GM21717 (cell line): ENCODE data around the gene ASXL1.

Experiments
- ATAC-seq: cut with Tn5 transposase; IDR thresholded peaks from one replicate; pipeline ENCODE4 v1.9.1; 2021; ENCODE audit warnings: mild to moderate bottlenecking, moderate library complexity; ENCODE audit not compliant: unreplicated experiment

The ASXL1 gene

GRCh38 chr20:32438331-32438858, 80.3 kb downstream of the ASXL1 start:
- ATAC-seq: no peak

- ATAC-seq: no peak
Observed at GRCh38 chr20:32439132-32439829, 81.2 kb downstream of the ASXL1 start.

- no peak for ATAC-seq
Observed at GRCh38 chr20:32440069-32440757, 82.1 kb downstream of the ASXL1 start.

DNA sequence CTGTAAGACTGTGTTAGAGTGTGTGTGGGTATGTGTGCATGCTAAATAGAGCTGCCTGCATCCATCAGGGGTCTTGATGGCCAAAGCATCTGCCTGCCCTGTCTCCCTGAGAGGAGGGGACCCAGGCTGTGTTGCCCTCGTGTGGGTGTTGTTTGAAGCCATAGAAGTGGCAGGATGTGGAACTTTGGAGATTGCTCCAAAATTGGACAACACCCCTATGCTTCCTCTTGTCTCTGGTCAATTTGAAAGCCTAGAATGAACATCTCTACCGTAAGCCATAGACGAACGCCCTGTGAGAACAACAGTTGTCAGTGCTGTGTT, 82.6 kb downstream of the ASXL1 start:
- no peak for ATAC-seq

GRCh38 chr20:32441638-32442037, 83.5 kb downstream of the ASXL1 start:
- no peak for ATAC-seq

DNA sequence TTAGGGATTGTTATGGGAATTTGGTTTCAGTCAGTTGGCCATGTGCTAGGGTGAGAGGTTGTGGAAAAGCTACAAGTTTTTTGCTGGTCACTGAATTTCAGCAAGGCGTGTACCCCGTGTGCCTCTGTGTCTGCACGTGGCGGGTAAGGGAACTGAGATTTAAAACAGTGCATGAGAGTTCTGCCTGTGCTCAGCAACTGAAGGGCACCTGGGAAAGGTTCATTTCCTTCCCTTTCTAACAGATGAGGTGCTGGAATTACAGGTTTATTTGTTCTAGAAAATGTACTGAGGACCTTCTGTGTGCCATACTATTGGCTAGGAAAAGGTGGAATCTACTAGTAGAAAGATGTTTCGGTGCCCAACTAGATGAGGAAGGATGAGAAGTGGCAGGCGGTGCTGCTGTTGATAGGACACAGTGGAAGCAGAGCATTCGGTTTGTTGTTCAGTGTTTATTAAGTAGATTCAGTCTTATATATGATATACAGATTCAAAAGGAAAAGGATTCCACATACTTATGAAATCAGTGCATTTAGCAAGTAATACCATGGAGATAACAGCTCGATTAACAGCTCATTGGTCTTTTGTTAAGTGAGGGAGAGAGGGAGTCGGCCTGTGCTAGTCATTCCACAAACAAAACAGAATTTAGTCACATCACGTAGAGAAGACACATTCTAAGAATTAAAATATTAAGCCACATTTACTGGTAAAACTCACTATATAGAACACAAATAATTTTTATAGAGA, 84.7 kb downstream of the ASXL1 start:
- no peak for ATAC-seq

- ATAC-seq: no peak
Observed at GRCh38 chr20:32443386-32443974, 85.3 kb downstream of the ASXL1 start.

GRCh38 chr20:32444474-32445220, 86.5 kb downstream of the ASXL1 start:
- no peak for ATAC-seq

GRCh38 chr20:32445539-32446273, 87.6 kb downstream of the ASXL1 start:
- no peak for ATAC-seq

DNA sequence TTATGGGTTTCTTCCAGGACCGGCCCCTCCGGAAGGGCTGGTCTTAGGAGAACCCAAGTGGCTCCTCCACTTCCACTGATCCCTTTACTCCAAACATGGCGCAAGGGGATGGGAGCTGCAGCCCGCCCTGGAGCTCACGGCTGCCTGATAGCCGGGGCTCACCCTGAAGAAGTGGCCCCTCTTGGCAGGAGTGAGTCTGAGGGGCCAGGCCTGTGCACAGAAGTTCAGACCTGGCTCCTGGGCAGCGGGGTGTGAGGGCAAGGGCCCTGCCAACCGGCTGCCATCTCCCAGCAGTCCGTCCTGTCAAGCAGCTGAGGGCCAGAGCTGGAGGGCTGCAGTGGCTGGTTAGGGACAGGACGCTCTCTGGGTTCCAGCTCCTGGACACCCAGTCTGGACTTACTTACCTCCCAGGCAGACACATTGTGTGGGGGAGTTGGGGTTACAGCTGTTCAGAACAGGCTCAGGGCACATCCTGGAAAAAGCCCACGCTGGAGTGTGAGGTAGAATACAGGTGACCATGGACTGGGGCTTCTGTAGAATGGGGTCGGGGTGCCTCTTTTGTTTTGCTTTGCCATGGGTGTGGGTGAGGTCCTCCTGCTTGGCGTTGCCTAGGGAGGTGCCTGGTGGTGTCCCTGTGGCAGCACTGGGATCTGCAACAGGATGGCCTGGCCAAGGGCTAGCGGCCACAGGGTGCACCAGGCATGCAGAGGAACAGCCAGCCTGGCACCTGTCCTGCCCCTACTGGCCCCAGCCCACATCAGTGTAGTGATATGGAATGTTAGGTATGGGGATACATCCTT, 88.4 kb downstream of the ASXL1 start:
- no peak for ATAC-seq

DNA sequence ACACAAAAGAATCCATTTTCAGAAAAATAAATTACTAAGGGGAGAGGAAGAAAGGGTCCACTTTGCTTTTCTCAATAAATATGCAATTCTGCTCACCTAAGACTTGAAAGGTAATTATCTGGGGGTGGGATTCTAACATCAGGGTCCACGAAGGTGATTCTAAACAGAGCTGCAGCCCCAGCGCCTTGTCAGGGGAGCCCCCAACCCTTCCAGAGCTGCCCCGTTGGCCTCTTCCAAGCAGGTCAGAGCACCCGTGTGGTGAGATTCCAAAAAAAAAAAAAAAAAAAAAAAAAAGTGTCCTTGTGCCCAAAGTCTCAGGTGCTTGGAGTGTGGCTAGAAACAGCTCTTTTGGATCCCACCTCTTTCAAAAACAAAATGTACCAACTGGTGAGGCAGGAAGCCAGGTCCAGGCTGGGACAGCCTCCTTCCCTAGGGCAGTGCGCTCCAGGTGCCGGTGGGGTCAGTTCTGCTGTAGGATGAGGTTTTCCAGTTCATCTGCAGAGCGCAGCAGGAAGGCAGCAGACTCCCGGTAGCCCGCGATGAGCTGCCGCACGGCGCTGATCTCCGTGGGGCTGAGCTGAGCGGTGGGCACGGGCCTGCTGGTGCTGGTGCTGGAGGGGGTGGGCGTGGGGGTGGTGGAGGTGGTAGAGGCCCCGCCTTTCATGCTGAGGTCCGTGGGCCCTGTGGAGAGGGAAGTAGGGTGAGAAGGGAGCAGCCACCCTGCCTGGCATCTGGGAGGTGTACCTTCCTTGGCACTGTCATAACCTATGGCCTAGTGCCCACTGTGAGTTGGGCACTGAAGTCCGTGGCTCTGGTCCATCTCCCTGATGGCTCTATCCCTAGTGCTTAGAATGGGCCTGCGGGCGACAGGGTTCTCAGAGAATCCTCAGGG, 89.3 kb downstream of the ASXL1 start:
- ATAC-seq: no peak

DNA sequence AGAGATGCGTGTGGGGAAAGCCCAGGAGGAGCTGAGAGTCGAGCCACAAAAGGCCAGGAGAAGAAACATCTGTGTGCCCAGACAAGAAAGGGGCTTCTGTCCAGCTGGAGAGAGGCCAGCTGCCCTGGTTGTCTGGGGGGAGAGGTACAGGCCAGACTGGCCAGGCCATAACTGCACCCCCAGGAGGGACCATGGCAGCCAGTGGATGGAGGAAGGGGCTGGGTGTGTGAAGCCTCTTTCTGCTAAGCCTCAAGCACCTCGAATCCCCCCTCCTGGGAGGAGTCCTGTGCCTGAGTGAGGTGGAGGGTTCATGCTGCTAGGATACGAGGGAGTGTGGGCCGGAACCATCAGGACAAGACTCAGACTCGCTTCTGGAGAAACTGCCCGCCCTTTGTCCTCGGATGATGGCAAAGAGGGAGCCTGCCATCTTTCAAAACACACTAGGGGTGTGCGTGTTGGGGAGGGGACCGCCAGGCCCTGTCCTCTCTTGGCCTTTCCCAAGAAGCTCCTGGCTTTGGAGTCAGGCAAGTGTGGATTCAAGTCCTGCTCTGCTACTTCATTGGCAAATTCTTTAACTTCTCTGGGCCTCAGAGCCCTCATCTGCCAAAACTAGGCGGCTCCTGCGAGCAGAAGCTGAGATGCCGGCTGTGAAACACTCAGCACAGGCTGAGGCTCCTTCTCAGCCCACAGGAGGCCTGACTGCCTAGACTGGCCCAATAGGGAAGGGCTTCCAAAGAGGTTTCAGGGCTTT, 90.3 kb downstream of the ASXL1 start:
- ATAC-seq: no peak

DNA sequence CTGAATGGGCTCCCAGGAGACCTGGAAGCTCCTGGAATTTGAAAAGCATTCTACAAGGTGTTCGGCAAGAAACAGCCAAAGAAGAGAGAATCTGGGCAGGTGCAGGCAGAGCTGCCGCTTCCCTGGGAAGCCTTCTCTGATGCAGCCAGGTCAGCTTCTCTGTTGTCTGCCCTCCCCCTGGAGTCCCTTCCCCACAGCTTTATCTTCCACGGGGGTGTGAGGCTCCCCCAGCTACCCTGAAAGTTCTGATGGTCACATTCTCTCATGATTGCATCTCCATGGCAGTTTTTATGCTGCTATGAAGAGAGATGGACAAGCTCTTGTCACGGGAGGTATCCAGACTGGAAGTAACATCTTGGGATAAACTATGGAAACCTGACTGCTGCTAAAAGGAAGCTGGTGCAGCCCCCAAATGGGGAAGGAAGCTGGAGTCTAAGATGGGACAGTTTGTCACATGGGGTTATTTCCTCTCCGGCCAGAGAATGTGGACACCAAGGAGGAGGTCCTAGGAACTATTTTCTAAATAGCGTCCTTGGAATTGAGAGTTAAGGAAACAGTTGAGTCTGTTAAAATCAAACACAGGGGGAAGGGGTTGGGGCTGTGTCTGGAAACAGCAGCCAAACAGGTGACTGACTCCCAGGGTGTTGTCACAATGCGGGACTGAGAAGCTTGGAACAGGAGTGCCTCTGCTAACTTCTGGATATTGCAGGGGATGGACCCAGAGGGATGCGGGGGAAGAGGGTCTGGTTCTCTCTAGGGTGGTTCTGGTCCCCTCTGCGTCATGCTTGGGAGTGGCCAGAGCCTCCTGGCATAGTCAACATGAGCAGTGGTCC, 91.1 kb downstream of the ASXL1 start:
- ATAC-seq: no peak

DNA sequence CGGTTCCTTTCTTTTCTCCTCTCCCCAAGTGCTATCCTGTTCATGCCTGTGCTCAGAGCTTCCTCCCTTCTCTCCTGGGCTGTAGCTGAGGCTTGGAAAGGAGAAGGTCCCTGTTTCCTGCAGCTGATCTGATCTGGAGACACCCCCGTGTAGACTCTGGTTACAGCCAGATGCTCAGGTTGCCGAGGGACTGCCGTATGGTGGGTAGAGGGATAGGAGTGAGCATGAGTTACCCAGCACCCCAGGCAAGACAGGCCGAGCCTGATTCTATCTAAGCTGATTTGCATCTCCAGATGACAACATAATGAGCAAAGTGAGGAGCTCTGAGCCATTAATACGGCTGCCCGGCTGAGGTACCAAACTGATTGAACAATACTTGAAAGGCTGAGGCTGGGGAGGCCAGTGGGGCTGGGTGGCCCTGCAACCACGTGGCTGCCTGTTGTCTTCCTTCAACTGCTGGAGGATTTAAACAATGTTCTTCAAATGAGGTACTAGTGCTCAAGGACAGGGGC, 91.8 kb downstream of the ASXL1 start:
- no peak for ATAC-seq

DNA sequence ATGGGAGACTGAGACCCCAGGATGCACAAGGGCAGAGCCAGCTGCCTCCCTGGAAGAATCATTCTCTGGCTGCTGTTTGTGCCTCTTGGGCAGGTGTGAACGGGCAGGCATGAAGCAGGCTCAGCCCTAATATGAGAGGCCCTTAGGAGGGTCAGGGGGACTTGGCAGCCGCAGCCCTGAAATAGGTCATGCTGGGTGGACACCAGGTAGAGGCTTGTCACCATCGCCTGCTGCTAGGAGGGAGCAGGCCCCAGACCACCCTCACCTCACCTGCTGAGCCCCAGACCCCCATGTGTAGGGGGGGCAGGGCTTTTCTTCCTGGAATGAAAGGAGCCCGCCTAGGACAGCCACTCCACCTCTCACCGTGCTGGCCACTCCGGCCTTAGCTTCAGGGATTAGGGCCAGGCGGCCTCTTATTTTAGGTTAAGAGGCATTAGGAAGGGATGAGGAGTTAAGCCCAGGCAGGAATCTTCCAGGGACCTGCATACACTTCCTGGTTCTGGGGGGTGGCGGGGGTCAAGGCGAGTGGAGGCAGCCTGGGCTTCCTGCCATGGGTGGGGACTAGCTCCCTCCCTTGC, 92.4 kb downstream of the ASXL1 start:
- no peak for ATAC-seq

DNA sequence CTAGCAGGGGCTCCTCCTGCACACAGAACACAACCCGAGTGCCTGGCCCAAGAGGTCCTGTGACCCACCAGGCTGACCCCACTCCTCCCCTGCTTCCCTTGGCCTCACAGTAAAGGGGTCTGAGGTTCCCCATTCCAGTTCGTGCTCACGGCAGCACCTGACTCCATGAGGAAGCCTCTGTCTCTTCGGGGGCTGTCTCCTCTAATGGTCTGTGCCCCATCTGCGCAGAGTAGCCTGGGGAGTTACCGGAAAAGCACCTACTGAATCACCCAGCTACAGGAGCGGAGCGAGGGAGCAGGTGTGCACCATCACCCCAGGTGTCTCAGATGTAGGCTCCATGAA, 93.2 kb downstream of the ASXL1 start:
- ATAC-seq: no peak
